ENCODE measurements around the gene CTDP1. TPM values are rescaled to one million over a fixed set of nuclear protein-coding genes. Genes with fewer than 3 reads are reported as not detected.

CTDP1 gene
- total RNA-seq, 1 donor from 2014 or later: 23.1 TPM

GRCh38 chr18:79702906-79703305 is 23.3 kb downstream of the CTDP1 start:
- peaks cover 35% of the 10 kb centered on the region for H3K36me3 Mint-ChIP-seq (ENCODE audit: unreplicated experiment)
- no peaks in the 10 kb centered on the region for H3K9me3 Mint-ChIP-seq (ENCODE audit: unreplicated experiment)
- H3K4me1 Mint-ChIP-seq (ENCODE audit: unreplicated experiment): no peaks in the 10 kb centered on the region
- H3K27ac Mint-ChIP-seq (ENCODE audit: unreplicated experiment): no peak overlapping the region
- DNase-seq (ENCODE audit: extremely low spot score, unreplicated experiment): no peak
- H3K4me3 Mint-ChIP-seq (ENCODE audit: unreplicated experiment): no peak overlapping the region
- H3K27me3 Mint-ChIP-seq (ENCODE audit: unreplicated experiment): no peaks in the 10 kb centered on the region
- TF ChIP-seq, protein P1, sequence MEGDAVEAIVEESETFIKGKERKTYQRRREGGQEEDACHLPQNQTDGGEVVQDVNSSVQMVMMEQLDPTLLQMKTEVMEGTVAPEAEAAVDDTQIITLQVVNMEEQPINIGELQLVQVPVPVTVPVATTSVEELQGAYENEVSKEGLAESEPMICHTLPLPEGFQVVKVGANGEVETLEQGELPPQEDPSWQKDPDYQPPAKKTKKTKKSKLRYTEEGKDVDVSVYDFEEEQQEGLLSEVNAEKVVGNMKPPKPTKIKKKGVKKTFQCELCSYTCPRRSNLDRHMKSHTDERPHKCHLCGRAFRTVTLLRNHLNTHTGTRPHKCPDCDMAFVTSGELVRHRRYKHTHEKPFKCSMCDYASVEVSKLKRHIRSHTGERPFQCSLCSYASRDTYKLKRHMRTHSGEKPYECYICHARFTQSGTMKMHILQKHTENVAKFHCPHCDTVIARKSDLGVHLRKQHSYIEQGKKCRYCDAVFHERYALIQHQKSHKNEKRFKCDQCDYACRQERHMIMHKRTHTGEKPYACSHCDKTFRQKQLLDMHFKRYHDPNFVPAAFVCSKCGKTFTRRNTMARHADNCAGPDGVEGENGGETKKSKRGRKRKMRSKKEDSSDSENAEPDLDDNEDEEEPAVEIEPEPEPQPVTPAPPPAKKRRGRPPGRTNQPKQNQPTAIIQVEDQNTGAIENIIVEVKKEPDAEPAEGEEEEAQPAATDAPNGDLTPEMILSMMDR (IDR thresholded peaks at IDR 0.05): no peak

GRCh38 chr18:79704631-79705030 is 25.0 kb downstream of the CTDP1 start:
- H3K4me3 Mint-ChIP-seq (ENCODE audit: unreplicated experiment): no peak overlapping the region
- no peaks in the 10 kb centered on the region for H3K4me1 Mint-ChIP-seq (ENCODE audit: unreplicated experiment)
- TF ChIP-seq, protein P1 (IDR thresholded peaks at IDR 0.05): no peak
- no peak for DNase-seq (ENCODE audit: extremely low spot score, unreplicated experiment)
- no peaks in the 10 kb centered on the region for H3K27me3 Mint-ChIP-seq (ENCODE audit: unreplicated experiment)
- H3K36me3 Mint-ChIP-seq (ENCODE audit: unreplicated experiment): peaks cover 36% of the 10 kb centered on the region
- no peak overlapping the region for H3K27ac Mint-ChIP-seq (ENCODE audit: unreplicated experiment)
- H3K9me3 Mint-ChIP-seq (ENCODE audit: unreplicated experiment): no peaks in the 10 kb centered on the region

DNA sequence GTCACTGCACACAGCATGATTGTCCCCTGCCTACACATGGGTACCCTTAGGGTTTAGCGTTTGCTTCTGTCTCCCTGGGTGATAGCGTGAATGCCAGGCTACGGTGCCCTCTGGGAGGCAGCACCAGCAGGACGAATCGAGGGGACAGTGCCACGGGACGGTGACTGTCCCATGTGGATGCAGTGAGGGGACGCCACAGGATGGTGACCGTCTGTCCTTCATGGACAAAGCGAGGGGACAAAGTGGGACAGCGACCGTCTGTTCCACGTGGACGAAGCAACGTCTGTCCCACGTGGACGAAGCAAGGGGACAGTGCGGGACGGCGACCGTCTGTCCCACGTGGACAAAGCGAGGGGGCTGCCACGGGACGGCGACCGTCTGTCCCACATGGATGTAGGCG is 25.7 kb downstream of the CTDP1 start:
- Mint-ChIP-seq H3K27me3 (ENCODE audit: unreplicated experiment) (no peaks in the 10 kb centered on the region), H3K4me3 (ENCODE audit: unreplicated experiment) (no peak overlapping the region), H3K9me3 (ENCODE audit: unreplicated experiment) (no peaks in the 10 kb centered on the region), H3K36me3 (ENCODE audit: unreplicated experiment) (peaks cover 29% of the 10 kb centered on the region), H3K4me1 (ENCODE audit: unreplicated experiment) (no peaks in the 10 kb centered on the region), H3K27ac (ENCODE audit: unreplicated experiment) (no peak overlapping the region)
- DNase-seq (ENCODE audit: extremely low spot score, unreplicated experiment): no peak
- TF ChIP-seq, protein P1 (IDR thresholded peaks at IDR 0.05): no peak

- Mint-ChIP-seq H3K9me3 (ENCODE audit: unreplicated experiment) (no peaks in the 10 kb centered on the region), H3K4me3 (ENCODE audit: unreplicated experiment) (no peak overlapping the region), H3K36me3 (ENCODE audit: unreplicated experiment) (peaks cover 26% of the 10 kb centered on the region), H3K27me3 (ENCODE audit: unreplicated experiment) (no peaks in the 10 kb centered on the region), H3K27ac (ENCODE audit: unreplicated experiment) (no peak overlapping the region), H3K4me1 (ENCODE audit: unreplicated experiment) (no peaks in the 10 kb centered on the region)
- DNase-seq (ENCODE audit: extremely low spot score, unreplicated experiment): no peak
- TF ChIP-seq, protein P1 (IDR thresholded peaks at IDR 0.05): no peak
Observed at GRCh38 chr18:79706006-79706405, 26.4 kb downstream of the CTDP1 start.

GRCh38 chr18:79706658-79707057 is 27.1 kb downstream of the CTDP1 start:
- no peak overlapping the region for H3K27ac Mint-ChIP-seq (ENCODE audit: unreplicated experiment)
- TF ChIP-seq, protein P1 (IDR thresholded peaks at IDR 0.05): no peak
- H3K9me3 Mint-ChIP-seq (ENCODE audit: unreplicated experiment): no peaks in the 10 kb centered on the region
- no peak overlapping the region for H3K4me3 Mint-ChIP-seq (ENCODE audit: unreplicated experiment)
- DNase-seq (ENCODE audit: extremely low spot score, unreplicated experiment): no peak
- H3K4me1 Mint-ChIP-seq (ENCODE audit: unreplicated experiment): no peaks in the 10 kb centered on the region
- peaks cover 27% of the 10 kb centered on the region for H3K36me3 Mint-ChIP-seq (ENCODE audit: unreplicated experiment)
- no peaks in the 10 kb centered on the region for H3K27me3 Mint-ChIP-seq (ENCODE audit: unreplicated experiment)

All from osteocyte (in vitro differentiated cells).